SK-N-SH (cell line): Measurements from ENCODE around the gene BRME1.

Experiments
- CHD2 ChIP-seq: fragments of 150-350 bp; IDR thresholded peaks from 2 replicates; pipeline ENCODE4 v1.6.1; 2018; ENCODE audit warnings: low read length; ENCODE audit not compliant: partially characterized antibody
- CTCF ChIP-seq: fragments of 200-600 bp; sonication (generic); IDR thresholded peaks from 2 replicates; pipeline ENCODE4 v1.6.1; 2017; ENCODE audit warnings: antibody characterized with exemption, mild to moderate bottlenecking, moderate library complexity
- EP300 ChIP-seq, 2 experiments: IDR thresholded peaks; 2 replicates each; pipeline versions ENCODE4 v1.4.0 to v1.6.1; 2012; ENCODE audit warnings: borderline replicate concordance in 1 of 2, low read depth in 1 of 2, low read length in 1 of 2
- FOXM1 ChIP-seq: IDR thresholded peaks from 2 replicates; pipeline ENCODE4 v1.4.0; 2012; ENCODE audit warnings: low read depth, mild to moderate bottlenecking
- JUND ChIP-seq: IDR thresholded peaks from 2 replicates; pipeline ENCODE4 v1.4.0; 2012
- POLR2AphosphoS5 ChIP-seq: IDR thresholded peaks from 2 replicates; pipeline ENCODE4 v1.6.1; 2012; ENCODE audit warnings: low read depth, low read length
- SIN3A ChIP-seq: IDR thresholded peaks from 2 replicates; pipeline ENCODE4 v1.6.1; 2012; ENCODE audit warnings: low read depth, mild to moderate bottlenecking, low read length, moderate library complexity, borderline replicate concordance
- TF ChIP-seq, protein P1 (sequence below): IDR thresholded peaks from 2 replicates; pipeline ENCODE4 v1.4.0; 2012; ENCODE audit warnings: low read depth

- no peak for TF ChIP-seq POLR2AphosphoS5
- no peak for TF ChIP-seq JUND
- no peak for TF ChIP-seq CTCF
- TF ChIP-seq EP300 (IDR thresholded peaks at IDR 0.05; ENCODE audit: borderline replicate concordance in 1 of 2, low read depth in 1 of 2, low read length in 1 of 2): no peak
- TF ChIP-seq FOXM1: no peak
- no peak for TF ChIP-seq CHD2
- no peak for TF ChIP-seq SIN3A
- TF ChIP-seq, protein P1, sequence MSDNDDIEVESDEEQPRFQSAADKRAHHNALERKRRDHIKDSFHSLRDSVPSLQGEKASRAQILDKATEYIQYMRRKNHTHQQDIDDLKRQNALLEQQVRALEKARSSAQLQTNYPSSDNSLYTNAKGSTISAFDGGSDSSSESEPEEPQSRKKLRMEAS: no peak
Measured at GRCh38 chr19:13942023-13942684, 36.2 kb upstream of the BRME1 start.
